K562 (cell line): ENCODE data around the gene SARS2. TPM values are rescaled to one million over a fixed set of nuclear protein-coding genes. Genes with fewer than 3 reads are reported as not detected.

ENCODE experiments used
- ARID3B ChIP-seq: fragments of 250-450 bp; sonication (Bioruptor Pico); IDR thresholded peaks from 2 replicates; pipeline ENCODE4 v1.4.0; 2020; ENCODE audit warnings: borderline replicate concordance
- CBFA2T2 ChIP-seq: fragments of 450-650 bp; conservative IDR thresholded peaks from 2 replicates; pipeline ENCODE4 v1.6.1; 2017; ENCODE audit warnings: mild to moderate bottlenecking
- DPF2 ChIP-seq: fragments of 450-650 bp; IDR thresholded peaks from 2 replicates; pipeline ENCODE4 v1.6.1; 2016
- EWSR1 ChIP-seq: fragments of 450-650 bp; IDR thresholded peaks from 2 replicates; pipeline ENCODE4 v1.6.1; 2018; ENCODE audit warnings: borderline replicate concordance, mild to moderate bottlenecking, low read depth, moderate library complexity; ENCODE audit not compliant: partially characterized antibody
- IRF2 ChIP-seq: sonication (generic); formaldehyde crosslinking; IDR thresholded peaks from 2 replicates; pipeline ENCODE4 v1.8.1; 2022; ENCODE audit warnings: mild to moderate bottlenecking, missing genetic modification reagents
- KLF1 ChIP-seq: fragments of 450-650 bp; IDR thresholded peaks from 2 replicates; pipeline ENCODE4 v1.6.1; 2016; ENCODE audit warnings: missing genetic modification characterization, missing compliant biosample characterization
- MAZ ChIP-seq, 2 experiments: fragments of 450-650 bp in 1 of 2; sonication (generic) in 1 of 2; formaldehyde crosslinking; IDR thresholded peaks in 1 of 2; conservative IDR thresholded peaks in 1 of 2; 2 replicates each; pipeline versions ENCODE4 v1.4.0 to v1.5.0; 2020; ENCODE audit warnings: mild to moderate bottlenecking in 1 of 2, missing genetic modification reagents in 1 of 2
- RCOR1 ChIP-seq, 2 experiments: IDR thresholded peaks; 2 replicates each; pipeline ENCODE4 v1.6.1; 2012; ENCODE audit warnings: low read depth in 2 of 2, low read length in 2 of 2, borderline replicate concordance in 1 of 2, improper control_type of control experiment in 1 of 2
- RERE ChIP-seq: sonication (generic); formaldehyde crosslinking; IDR thresholded peaks from 2 replicates; pipeline ENCODE4 v1.8.0; 2023; ENCODE audit warnings: missing genetic modification reagents, mild to moderate bottlenecking, borderline replicate concordance
- TSC22D4 ChIP-seq: fragments of 450-650 bp; IDR thresholded peaks from 2 replicates; pipeline ENCODE4 v1.6.1; 2016; ENCODE audit warnings: missing genetic modification characterization, missing biosample characterization, control low read depth
- ZFP91 ChIP-seq: sonication (generic); formaldehyde crosslinking; IDR thresholded peaks from 2 replicates; pipeline ENCODE4 v1.8.0; 2022; ENCODE audit warnings: mild to moderate bottlenecking, missing genetic modification reagents
- ZNF12 ChIP-seq: sonication (generic); formaldehyde crosslinking; IDR thresholded peaks from 2 replicates; pipeline ENCODE4 v1.4.0; 2020; ENCODE audit warnings: mild to moderate bottlenecking, missing genetic modification reagents
- ZNF232 ChIP-seq: sonication (generic); formaldehyde crosslinking; IDR thresholded peaks from 2 replicates; pipeline ENCODE4 v1.8.0; 2022; ENCODE audit warnings: mild to moderate bottlenecking, missing genetic modification reagents
- ZNF395 ChIP-seq: fragments of 200-800 bp; sonication (Bioruptor generic); IDR thresholded peaks from 2 replicates; pipeline ENCODE4 v1.6.1; 2017; ENCODE audit warnings: missing genetic modification characterization, missing compliant biosample characterization
- ZNF445 ChIP-seq: fragments of 250-450 bp; sonication (Bioruptor Pico); IDR thresholded peaks from 2 replicates; pipeline ENCODE4 v1.4.0; 2020; ENCODE audit warnings: low read depth, mild to moderate bottlenecking, moderate library complexity
- ZNF707 ChIP-seq: fragments of 250-450 bp; sonication (Bioruptor Pico); conservative IDR thresholded peaks from 2 replicates; pipeline ENCODE4 v1.8.0; 2022; ENCODE audit warnings: inconsistent platforms, mild to moderate bottlenecking, moderate library complexity
- ZNF717 ChIP-seq: fragments of 250-450 bp; sonication (Bioruptor Pico); IDR thresholded peaks from 2 replicates; pipeline ENCODE4 v1.5.0; 2021
- polyA plus RNA-seq, 8 experiments: library from polyadenylated mRNA; depleted of rRNA in 4 of 8; stranded (reverse) in 5 of 8; unstranded in 3 of 8; fragments of >200 nt; fragmentation: Nextera tagmentation in 2 of 8; fragmentation: Illumina TruSeq in 1 of 8; extraction: Ambion mirVana in 2 of 8; extraction: Trizol in 1 of 8; gene quantifications; 2 replicates each; pipeline versions ENCODE4 v1.2.1 to v1.2.3, GENCODE V29; 2011 to 2014; ENCODE audit warnings: inconsistent platforms in 1 of 8, missing spikeins in 1 of 8
- total RNA-seq, 7 experiments: library from RNA; depleted of rRNA in 6 of 7; stranded (reverse); fragments of >200 nt in 6 of 7; fragmentation: Illumina TruSeq in 2 of 7; extraction: Trizol in 2 of 7; gene quantifications; 2 replicates each; pipeline versions ENCODE4 v1.2.1 to v1.2.3, GENCODE V29; 2011 to 2021; ENCODE audit warnings: low replicate concordance in 1 of 7

Gene SARS2
- total and polyA plus RNA-seq, 9 of the 15 experiments (the other 6 are each of a cell fraction or from before 2014, with no cell fraction given), result 3.1 to 59.1 (median 31.7) TPM

GRCh38 chr19:38920602-38921419 is 9.8 kb downstream of the SARS2 start (continued):
- no peak for TF ChIP-seq ZNF395 (CRISPR knock-in tag)
- TF ChIP-seq ZNF12 (CRISPR knock-in tag), result no peak
- no peak for TF ChIP-seq IRF2 (CRISPR knock-in tag)
- TF ChIP-seq ZNF232 (CRISPR knock-in tag), result no peak
- no peak for TF ChIP-seq ZNF445 (CRISPR knock-in tag)
- peak; percentile 93 for TF ChIP-seq TSC22D4 (tag)
- TF ChIP-seq CBFA2T2, result no peak
- TF ChIP-seq RERE, result no peak
- no peak for TF ChIP-seq ARID3B (CRISPR knock-in tag)
- TF ChIP-seq EWSR1, result no peak
- no peak for TF ChIP-seq ZFP91 (CRISPR knock-in tag)
- no peak for TF ChIP-seq MAZ (CRISPR knock-in tag; conservative IDR thresholded peaks at IDR 0.05 in 1 of 2, IDR thresholded peaks at IDR 0.05 in 1 of 2)
- TF ChIP-seq KLF1 (tag), result no peak
- 0 out of 2 replicates have a peak, but pooled peaks have one; percentile 24 for TF ChIP-seq DPF2
- TF ChIP-seq ZNF717 (CRISPR knock-in tag), result no peak
- no peak for TF ChIP-seq ZNF707
- no peak for TF ChIP-seq RCOR1 (IDR thresholded peaks at IDR 0.05; ENCODE audit: borderline replicate concordance in 1 of 2, low read depth in 2 of 2, low read length in 2 of 2)
